Stimulated activated CD4-positive, alpha-beta T cell treated with anti-CD3 and anti-CD28 coated beads, Interleukin-2, amount 100 ng/mL, for 24 hours (primary cell): ENCODE data around the gene ARL4C.

Experiments used
- DNase-seq, 2 donors: peaks; one replicate each; pipeline ENCODE4 v3.0.0-alpha.2; 2020

Gene ARL4C

DNA sequence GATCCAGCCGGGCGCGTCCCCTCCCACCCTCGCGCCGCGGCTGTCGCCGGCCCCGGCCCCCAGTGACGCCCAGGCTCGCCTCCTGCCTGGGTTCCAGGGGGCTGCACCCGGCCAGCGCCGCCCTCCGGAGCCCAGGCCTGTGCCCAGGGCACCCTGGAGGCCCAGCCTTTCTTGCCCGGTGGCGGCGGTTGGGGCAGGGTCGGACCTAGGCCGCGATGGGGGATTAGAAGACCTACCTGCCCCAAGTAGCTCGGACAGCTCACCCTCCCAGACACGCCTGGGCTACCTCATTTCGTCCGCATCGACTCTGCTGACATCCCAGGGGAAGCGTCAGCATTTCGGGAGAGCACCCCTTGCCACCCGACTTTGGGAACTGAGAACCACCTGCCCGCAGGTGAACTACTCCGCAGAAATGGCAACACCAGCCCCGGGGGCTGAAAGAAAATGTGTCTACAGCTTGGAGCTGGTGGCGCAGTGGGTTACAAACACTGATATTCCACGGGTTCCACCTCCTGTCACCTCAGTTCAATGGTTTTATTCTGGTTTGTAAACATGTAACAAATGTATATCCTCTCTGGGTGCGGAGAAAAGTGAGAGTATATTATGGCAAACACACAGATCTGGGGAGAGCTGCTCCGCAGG, 834 bp upstream of the ARL4C start:
- no peak for DNase-seq

DNA sequence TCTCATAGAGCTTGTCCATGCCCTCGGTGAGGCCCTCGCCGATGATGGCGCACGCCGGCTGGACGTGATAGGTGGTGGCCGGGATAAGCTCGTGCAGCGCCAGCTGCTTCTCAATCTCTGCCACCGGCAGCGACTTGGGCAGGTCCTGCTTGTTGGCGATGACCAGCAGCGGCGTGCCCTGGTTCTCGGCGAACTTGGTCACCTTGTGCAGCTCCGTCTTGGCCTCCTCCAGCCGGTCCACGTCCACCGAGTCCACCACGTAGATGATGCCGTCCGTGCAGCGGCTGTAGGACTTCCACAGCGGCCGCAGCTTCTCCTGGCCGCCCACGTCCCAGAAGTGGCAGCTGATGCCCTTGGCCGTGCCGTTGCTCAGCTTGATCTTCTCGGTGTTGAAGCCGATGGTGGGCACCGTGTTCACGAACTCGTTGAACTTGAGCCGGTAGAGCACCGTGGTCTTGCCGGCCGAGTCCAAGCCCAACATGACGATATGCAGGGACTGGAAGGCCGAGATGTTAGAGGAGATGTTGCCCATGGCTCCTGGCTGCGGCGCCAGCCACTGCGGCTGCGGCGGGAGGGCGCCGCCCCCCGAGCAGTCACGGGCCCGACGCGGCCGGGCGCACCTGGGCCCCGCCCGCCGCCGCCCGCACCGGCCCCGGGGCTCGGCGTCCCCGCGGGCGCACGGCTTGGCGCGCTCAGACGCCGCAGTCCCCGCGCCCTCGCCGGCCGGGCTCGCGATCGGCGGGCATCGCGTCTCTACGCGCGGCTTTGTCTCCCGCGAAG, 636 bp downstream of the ARL4C start:
- DNase-seq: peak in 1 of 2 donors; percentile 55

DNA sequence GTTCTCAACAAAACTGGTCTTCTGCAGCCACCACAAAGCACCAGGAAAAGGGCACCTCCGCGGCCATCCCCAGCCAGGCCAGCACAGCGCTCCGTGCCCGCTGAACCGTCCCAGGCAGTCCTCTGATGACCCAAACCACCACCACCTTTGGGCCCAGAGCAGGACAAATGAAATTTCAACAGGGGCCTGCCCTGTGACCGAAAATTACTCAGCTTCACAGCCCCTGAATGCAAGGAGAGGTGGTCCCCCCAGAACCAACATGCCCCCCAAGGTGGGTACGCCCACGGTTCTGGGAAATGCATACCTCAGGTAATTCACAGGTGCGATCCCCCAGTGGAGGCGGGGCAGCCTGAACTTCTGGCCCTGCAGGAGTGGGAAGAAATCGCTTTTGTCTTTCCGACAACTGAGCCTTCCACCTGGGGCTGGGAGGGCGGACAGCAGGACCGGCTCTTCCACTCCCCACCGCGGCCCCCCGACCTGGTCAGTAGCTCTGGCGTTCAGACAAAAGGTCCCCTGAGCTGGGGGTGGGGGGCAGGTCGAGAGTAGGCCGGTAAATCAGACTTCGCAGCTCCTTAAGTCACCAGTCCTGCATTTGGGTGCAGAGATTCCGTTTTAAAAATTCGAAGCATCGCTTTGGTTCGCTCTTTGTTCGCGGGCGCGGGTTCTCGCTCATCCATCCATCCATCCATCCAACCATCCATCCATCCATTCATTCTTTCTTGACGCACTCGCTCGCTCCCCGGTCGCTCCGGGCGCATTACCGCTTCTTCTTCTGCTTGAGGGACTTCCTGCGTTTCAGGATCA, 1.4 kb downstream of the ARL4C start:
- DNase-seq: no peak

DNA sequence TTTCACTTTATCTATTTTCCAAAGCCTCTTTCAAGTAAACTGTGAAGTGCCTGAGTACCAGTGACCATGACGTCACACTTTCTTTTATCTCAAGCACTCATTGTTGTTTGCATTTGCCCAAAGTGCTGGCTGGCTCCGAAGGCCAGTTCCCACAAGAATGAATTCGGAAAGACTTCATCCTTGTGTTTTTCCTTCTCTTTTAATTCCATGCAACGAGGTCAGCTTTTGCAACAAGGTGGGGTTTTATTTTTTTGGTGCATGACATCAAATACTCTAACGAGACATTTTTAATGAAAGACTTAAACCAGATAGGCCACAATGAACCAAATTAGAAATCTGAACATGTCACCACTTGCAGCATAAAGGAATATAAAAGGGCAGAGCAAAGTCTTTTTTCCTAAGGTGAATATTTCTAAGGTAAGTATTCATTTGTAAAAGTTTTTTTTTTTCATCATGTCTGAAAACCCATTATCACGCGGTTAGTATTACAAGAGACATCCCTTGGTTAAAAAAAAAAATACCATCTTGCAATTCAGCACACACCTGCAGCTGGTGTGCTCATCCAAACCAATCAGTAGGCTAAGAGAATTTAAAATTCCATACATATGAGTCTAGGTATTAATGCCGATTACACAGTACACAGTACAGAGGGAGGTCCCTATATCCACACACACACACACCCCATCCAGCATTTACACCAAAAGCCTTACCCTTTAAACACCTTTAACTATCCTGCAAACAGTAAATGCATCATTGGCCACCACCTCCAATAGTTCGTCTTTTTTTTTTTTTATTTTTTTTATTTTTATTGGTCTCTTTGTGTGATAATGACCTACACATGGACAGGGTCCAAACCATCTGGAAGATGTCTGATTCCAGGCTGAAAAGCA, 2.3 kb downstream of the ARL4C start:
- no peak for DNase-seq

DNA sequence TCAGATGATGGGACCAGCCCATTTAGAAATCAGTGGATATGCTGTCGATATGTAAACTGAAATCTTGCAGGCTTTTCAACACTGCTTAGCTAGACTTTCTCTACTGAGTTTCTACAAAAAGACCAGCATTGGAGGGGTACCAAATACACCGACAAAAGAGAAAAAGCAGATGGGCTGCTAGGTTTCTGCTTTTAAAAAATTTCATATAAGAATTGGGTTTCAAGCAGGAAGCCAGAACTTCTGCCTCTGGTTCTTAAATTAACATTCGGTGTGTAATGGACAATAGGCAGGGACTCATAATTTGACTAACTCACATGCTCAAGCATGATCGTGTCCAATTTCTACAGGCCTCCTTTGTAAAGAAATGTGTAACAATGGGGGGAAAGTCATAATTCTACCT, 3.1 kb downstream of the ARL4C start:
- no peak for DNase-seq

DNA sequence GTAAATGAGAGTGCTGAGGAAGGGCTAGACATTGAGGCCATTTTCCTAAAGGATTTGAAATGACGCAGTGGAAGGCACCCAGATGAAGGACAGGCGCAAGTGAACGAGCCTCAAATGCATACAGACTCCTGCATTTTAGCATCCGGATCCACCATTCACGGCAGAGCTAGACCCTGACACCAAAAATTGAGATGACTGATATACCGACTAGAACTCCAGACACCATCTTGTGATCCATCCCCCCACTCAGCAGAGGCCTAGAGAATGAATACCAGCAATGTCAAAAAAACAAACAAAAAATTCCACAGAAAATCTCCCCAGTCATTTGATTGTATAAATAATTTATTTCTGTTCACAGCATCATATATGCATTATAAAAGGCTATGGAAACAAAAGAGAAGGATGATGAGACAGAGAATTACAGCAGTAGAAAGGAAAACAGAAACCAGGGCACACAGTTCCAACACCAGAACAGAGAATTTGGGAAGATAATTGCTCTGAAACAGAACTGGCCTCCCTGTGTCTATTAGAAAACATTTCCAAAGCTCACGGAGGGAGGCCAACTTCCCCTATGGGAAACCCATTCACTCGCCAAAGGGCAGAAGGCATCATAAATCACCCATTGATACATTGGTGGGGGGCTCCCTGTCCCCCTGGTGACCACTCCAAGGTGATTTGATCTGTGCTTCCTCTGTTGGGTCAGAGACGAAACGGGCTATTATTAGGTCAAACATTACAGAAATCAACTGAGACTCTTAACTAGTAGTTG, 4.0 kb downstream of the ARL4C start:
- DNase-seq: no peak

DNA sequence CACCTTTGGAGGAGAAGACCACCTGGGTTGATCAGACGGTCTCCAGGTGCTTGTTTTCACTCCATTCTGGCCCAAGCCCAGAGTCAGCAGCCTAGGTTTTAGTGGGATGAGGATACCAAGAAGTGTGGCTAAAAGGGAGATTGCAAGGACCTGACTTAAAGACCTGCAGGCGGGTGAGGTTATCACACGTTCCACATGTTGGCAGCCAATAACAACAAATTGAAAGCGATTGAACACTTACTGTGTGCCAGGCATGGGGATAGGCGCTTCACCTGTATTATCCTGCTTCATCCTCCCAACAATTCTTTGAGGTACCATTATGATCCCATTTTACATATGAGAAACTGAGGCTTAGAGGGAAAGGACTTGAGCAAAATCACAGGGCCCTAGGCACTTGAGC, 5.0 kb downstream of the ARL4C start:
- DNase-seq: no peak

DNA sequence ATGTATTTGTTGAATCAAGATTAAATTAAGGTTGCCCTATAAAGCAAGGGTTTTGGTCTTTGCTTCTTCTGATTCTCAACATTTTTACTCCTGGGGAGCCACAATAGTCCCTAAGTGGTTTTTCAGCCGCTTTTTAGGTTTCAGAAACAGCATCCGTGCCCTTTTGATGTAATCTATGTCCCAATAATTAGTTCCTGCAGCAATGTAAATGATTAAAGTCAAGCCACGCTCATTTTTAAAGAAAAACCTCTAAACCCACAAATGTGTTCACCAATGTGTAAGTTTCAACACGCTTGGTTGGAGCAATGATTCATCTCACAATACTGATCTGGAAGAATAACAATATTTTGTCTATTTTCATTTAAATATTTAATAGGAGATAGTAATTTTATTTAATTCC, 5.6 kb downstream of the ARL4C start:
- no peak for DNase-seq

DNA sequence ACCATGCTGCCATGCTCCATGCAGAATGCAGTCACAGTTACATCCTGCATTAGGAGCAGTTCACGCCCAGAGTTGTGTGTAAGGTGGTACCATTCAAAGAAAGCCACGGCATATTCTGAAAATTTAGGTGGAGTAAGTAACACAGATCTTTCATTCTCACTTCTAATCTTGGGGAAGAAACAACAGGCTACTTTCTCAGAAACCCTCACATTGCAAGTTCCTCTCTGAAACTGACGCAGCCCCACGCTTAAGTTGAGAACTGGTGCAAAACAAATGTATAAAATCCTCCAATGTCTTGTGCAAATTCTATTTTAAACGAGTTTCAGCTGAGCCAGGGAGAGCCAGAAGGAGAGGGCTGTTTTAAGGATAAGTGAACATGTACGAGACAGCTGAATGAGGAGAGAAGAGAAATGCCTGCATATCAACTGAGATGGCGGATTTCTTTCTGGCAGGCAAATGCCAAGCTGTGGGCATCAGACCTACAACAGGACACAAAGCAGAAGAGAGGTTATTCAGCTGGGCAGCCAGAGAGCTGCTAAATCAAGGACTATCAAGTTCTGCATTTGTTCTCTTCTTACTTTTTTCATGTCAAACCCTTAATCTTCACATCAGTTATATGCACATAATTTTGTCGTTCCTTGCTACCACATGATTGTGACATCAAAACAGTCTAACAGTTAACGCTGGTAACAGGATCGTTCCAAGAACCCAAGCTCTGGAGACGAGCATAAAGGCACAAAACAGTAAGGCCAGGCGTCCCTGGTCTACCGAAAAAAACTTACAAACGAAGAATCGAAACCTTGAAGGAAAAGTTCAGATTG, 6.4 kb downstream of the ARL4C start:
- DNase-seq: no peak

DNA sequence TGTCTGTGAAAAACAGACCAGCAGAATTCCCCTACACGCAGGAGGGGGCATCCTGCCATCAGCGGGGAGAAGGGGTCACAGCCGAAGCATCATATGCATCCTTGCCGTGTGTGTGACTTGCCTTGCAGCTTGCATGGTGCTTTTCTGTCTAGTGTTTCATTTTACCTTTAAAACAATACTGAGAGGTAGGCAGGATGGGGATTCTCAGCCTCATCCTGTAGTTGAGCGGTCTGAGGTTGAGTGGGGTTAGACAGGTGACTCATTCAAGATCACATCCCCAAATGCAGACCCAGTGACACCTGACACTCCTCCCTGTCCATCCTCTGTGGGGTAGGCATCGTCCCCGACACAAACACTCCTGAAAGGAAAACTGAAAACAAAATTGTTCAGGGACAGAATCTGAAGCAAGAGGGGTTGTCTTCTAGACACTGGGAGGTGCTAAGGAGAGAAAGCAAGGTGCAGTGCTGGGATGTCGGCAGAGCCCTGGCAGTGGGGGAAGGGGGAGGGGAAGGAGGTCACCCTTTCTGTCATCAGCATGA, 7.9 kb downstream of the ARL4C start:
- DNase-seq: peak; percentile 38 to 63

DNA sequence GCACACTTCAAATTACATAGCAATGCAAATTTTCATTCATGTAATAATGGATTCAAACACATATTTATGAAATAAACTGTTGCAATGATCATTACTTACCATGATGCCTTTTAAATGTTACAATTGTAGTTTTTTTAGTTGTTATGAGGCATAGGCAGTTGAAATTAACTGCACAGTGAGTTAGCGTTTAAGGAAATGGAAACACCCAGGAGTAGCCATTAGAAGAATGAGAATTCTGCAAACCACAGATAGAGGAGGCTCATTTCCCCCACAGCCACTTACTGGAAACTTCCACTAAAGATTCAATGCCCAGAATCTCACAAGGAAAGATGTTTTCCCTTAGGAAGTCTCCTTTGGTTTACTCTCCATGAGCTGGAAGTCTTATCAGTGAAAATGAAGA, 8.4 kb downstream of the ARL4C start:
- DNase-seq: no peak

DNA sequence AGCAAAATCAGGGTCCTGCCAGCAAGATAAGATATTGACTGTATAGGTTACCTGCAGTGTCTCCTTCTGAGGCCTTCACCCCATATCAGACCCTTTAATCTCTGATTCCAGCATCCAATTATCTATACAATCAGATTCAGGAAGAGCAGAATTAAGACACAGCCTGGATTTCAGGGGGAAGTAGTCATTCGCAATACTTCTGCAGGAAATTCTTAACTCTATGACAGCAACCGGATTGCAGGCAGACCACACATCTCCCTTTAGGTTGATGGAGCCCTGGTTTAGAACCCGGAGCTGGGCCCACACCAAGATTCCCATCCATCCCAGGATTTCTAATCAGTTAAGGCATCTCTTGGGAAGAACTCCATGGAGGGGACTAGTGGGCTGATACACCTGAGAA, 9.5 kb downstream of the ARL4C start:
- DNase-seq: no peak

DNA sequence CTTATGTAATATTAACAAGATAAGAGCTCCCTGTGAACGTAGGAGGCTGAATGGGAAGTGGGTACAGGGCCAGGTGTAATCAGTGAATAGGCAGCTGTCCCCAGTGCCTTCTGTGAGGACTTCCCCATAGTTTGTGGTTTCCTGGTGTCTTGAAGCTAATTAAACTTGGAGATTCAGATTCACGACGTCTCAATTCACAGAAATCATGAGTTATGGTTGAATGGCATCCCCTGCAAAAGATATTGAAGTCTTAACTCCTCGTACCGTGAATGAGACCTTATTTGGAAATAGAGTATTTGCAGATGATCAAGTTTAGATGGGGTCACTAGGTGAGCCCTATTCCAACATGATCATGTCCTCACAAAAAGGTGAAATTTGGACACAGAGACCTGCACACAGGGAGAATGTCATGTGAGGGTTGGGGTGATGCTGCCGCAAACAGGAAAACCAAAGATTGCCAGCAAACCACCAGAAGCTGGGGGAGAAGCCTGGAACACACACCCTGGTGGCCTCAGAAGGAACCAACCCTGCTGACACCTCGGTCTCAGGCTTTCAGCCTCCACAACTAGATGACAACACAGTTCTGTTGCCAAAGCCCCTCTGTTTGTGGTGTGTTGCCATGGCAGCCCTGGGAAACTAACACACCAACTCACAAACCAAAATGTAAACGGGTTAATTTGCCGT, 13.2 kb downstream of the ARL4C start:
- DNase-seq: peak; percentile 66 to 74

DNA sequence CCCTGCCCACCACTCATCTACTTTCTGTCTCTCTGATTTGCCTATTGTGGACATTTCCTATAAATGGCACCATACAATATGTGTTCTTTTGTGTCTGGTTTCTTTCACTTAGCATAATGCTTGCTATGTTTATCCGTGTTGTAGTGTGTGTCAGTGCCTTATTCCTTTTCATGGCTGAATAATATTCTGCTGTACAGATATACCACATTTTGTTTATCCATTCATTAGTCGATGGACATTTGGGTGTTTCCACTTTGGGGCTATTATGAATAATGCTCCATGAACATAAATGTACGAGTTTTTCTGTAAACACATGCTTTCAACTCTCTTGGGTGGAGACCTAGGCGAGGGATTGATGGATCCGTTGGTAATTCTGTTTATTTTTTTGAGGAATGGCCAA, 15.6 kb downstream of the ARL4C start:
- DNase-seq: no peak

DNA sequence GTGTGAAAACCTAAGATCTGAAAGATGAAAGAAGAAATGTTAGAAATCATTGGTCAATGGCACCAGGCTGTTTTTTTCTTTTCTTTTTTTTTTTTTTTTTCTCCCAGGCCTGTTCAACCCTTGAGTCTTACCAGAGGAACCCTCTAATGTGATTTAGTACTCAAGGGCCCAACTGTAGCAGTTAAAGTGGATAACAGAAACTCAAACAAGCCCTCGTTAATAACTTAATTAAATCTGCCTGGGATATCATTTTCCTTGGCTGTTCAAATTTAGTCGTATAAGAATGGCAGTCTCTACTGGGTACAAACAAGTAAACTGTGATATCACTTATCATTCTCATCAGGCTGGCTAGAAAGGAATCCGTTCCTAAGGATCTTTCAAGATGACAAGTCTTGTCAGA, 16.5 kb downstream of the ARL4C start:
- no peak for DNase-seq

DNA sequence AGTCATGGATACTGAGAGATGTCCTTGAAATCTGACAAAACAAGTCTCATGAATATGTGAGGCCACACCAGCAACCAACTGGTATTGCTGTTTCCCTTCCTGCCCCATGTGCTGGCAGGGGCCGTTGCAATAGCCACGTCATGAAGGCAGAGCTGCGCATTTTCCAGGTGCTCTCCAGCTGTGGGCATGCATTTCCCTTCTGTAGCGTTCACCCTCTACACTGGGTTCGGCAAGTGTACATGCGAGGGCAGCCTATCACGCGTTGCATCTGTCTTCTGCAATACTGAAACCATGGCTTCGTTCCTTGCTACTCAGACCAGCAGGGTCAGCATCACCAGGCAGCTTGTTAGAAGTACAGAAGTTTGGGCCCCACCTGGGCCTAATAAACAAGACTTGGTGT, 17.4 kb downstream of the ARL4C start:
- no peak for DNase-seq

DNA sequence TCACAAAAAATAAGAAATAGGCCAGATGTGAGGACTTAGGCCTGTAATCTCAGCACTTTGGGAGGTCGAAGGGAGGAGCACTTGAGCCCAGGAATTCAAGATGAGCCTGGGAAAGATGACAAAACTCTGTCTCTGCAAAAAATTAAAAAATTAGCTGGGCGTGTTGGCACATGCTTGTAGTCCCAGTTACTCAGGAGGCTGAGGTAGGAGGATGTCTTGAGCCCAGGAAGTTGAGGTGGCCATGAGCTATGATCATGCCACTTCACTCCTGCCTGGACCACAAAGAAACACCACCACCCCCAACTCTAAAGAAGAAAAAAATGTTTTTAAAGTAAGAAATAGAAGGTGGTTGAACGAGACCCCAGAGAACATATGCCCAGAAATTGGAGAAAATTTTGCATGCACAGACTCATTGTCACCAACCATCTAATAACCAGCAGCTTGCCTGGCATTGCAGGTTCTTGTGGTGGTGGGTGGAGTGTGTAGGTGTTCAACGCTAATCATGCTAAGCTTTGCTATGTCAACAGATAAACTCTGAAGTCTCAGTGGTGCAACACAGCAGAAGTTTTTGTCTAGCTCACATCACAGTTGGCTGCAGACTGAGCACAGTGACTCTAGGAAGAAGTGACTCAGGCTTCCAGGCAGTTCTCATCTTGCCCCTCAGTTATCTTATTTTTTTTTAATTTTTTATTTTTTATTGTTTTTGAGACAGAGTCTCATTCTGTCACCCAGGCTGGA, 18.6 kb downstream of the ARL4C start:
- DNase-seq: no peak

DNA sequence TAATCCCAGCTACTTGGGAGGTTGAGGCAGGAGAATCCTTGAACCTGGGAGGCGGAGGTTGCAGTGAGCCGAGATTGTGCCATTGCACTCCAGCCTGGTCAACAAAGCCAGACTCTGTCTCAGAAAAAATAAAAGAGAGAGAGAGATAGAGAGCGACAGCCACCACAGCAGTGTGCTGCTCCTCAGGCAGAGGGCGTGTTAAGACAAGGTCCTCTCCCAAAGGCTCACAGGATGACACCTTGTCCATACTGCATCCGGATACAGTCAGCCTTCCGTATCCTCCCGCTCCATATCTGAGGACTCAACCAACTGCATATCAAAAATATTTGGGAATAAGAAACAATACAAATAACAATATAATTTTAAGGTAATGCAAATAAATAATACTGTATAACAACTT, 20.1 kb downstream of the ARL4C start:
- no peak for DNase-seq

DNA sequence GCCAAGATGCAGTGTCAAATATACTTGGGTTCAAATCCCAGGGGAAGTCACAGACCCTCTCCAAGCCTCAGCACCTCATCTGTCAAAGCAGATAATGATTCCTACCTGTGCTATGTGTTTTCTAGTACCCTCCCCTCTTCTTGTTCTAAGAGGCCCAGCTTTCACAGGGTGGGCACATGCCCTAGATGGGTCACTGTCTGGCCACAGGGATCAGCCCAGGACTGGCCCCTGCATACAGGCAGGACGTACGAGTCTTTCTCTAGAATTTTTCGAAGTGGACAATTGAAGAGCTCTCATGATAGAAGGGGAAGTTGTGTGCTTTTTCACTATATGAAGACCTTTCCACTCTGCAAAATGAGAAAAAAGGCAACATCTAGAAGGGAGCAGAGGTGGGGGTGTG, 22.2 kb downstream of the ARL4C start:
- no peak for DNase-seq

DNA sequence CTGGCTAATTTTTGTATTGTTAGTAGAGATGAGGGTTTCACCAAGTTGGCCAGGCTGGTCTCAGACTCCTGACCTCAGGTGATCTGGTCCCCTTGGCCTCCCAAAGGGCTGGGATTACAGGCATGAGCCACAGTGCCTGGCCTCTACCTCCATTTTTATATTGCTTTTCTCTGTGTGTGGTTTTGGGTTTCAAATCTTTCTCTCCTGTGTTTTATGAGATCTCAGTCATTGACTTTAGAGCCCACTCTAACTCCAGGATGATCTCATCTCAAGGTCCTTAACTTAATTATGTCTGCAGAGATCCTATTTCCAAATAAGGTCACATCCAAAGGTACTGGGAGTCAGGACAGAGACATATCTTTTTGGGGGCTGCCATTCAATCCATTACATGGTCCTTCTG, 24.7 kb downstream of the ARL4C start:
- DNase-seq: no peak
